Skeletal muscle tissue (tissue), 4 donors: ENCODE results near the gene SAT2. TPM values are rescaled to one million over a fixed set of nuclear protein-coding genes. Genes with fewer than 3 reads are reported as not detected.
A peak's percentile ranks its signal among the peaks of the same experiment; 100 is the strongest.
"Not testable (repeated sequence)": the region's sequence is repeated elsewhere in the genome, so short reads cannot be mapped to it uniquely, and the experiment has no call there.

ENCODE experiments used
- H3K27ac ChIP-seq: one replicate; pipeline ENCODE4 v1.7.0; 2013; ENCODE audit warnings: mild to moderate bottlenecking, low read depth, low read length, inconsistent platforms
- H3K27me3 ChIP-seq, 3 donors: one replicate each; pipeline ENCODE4 v1.7.0; 2013; ENCODE audit warnings: low read length in 3 of 3; ENCODE audit not compliant: control insufficient read depth in 3 of 3, insufficient read depth in 3 of 3
- H3K36me3 ChIP-seq, 3 donors: one replicate each; pipeline ENCODE4 v1.7.0; 2013; ENCODE audit warnings: low read length in 3 of 3; ENCODE audit not compliant: control insufficient read depth in 3 of 3, insufficient read depth in 3 of 3
- H3K4me1 ChIP-seq, 3 donors: one replicate each; pipeline ENCODE4 v1.7.0; 2013; ENCODE audit warnings: low read length in 3 of 3, mild to moderate bottlenecking in 3 of 3; ENCODE audit not compliant: control insufficient read depth in 3 of 3, insufficient read depth in 3 of 3
- H3K4me3 ChIP-seq, 3 donors: one replicate each; pipeline ENCODE4 v1.7.0; 2013; ENCODE audit warnings: low read length in 3 of 3
- H3K9ac ChIP-seq, 3 donors: one replicate each; pipeline ENCODE4 v1.7.0; 2013; ENCODE audit warnings: low read length in 3 of 3, mild to moderate bottlenecking in 3 of 3, moderate library complexity in 2 of 3, low read depth in 1 of 3
- H3K9me3 ChIP-seq, 3 donors: one replicate each; pipeline ENCODE4 v1.7.0; 2013; ENCODE audit warnings: low read length in 3 of 3; ENCODE audit not compliant: control insufficient read depth in 3 of 3
- total RNA-seq: library from RNA; depleted of rRNA; stranded (reverse); fragments of >200 nt; gene quantifications from one replicate; pipeline ENCODE4 v1.2.3, GENCODE V29; 2014
- donor health status: Osteomylitis.

SAT2 gene
- total RNA-seq, 1 donor from 2014 or later = 41.2 TPM

DNA sequence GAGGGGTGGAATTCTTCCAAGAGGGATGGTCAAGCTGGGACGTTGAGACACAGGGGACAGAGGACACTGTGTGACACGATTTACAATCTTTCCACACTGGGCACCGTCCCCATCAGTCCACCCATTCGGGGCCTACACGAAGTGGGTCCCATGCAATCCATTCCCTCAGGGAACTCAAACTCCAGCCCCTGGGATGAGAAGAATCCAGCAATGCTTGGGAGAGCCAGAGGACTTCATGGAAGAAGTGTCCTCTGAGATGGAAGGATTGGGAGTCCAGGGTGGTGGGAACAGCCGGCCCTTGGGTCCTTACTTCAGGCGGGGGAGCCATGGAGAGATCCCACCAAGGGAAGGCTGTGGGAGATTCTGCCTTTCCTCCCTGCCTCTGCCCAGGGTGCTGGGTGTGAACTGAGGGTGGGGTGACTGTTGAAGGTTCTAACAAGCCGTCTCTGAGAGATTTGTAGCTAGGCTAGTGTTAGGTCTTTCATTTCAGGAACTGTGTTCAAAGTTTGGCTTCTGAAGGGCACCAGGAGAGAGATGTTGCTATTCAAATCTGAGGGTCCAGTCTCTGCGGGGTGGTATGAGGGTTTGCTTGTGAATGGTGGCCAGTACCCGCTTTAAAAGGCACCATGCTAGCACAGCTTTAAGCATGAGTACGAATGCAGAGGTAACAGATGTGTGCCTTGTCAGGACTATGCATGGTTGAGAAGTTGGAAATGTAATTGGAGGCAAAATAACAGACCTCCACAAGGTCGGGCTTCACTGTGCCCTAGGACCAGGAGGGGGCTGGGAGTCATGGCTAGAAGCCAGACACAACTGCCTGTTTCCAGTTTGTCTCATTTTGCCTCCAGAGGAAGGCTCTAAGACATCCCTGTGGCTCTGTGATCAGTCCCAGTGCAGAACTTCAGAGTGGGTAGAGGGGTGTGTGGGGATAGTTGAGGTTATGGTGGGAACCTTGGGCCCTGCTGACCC is 25.1 kb upstream of the SAT2 start:
- Histone ChIP-seq H3K27ac (no peak overlapping the region), H3K4me3 (no peak overlapping the region), H3K9me3 (no peaks in the 10 kb centered on the region), H3K36me3 (no peaks in the 10 kb centered on the region), H3K9ac (no peak overlapping the region), H3K4me1 (peaks cover 11 to 18% (median 12%) of the 10 kb centered on the region in 3 donors), H3K27me3 (peaks cover 25 to 54% (median 39%) of the 10 kb centered on the region in 3 donors)

DNA sequence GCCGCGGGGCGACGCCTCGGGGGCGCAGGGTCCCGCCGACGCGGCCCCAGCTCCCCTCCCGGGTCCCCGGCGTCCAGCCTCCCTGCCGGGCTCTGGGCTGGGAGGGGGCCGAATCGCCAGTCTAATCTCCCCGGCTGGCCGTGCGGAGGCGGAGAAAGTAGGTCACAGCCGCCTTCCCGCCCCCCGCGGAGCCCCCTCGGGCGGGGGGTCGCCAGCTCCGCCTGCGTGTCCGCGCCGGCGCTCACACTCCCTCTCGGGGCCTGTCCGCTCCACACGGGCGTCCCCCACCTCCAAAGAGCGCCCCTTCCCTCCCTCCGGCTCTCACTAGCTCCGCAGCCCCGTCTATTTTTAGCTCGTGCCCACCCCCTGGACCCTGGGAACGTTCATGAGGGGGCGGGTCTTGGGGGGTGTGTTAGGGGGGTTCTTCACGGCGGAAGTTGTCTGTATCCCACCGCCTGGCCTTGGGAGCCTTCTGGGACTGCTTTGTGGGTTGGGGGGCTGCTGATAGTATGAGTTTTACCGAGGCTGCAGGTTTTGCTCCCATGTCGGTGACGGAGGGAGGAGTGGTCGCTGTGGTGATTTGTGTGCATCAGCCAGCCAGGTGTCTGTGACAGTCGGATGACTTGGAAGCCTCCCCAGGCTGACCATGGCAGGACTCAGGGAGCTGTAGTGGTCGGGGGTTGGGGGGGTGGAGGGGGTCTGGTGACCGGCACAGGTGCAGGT is 24.2 kb upstream of the SAT2 start:
- H3K9ac ChIP-seq = peak overlapping the region in 2 of 3 donors; percentile 6 to 64

DNA sequence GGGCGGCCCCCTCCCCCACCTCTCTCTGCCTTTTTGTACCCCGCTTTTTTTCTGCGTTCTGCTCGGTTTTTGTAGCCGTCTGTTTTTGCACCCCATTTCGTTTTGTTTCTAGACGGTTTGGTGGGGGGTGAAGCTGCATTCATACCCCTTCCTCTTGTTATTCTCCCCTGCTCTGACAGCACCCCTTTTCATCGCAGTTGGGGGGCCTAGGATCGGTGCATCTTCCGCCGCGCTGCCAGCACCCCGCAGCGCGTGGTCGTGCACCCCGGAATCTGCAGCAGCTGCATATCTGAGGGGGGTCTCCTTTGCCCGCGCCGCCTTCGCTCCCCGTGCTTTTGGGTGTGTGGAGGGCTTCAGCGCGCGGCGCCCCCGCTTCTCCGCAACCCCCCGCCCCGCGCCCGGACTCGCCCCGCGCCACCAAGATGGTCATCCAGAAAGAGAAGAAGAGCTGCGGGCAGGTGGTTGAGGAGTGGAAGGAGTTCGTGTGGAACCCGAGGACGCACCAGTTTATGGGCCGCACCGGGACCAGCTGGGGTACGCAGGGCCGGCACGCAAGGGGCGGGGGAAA is 23.6 kb upstream of the SAT2 start:
- Histone ChIP-seq H3K9me3 (no peaks in the 10 kb centered on the region), H3K9ac (peak overlapping the region in 2 of 3 donors; percentile 6 to 64), H3K27me3 (peaks cover 31 to 53% (median 46%) of the 10 kb centered on the region in 3 donors), H3K36me3 (no peaks in the 10 kb centered on the region), H3K27ac (peak overlapping the region; percentile 30), H3K4me3 (peak overlapping the region; percentile 52 to 56 (median 56)), H3K4me1 (peaks cover 11 to 18% (median 12%) of the 10 kb centered on the region in 3 donors)

More for the DNA sequence above, 24.2 kb upstream of the SAT2 start:
- H3K9me3 ChIP-seq = no peaks in the 10 kb centered on the region
- H3K4me1 ChIP-seq = peaks cover 11 to 18% (median 12%) of the 10 kb centered on the region in 3 donors
- H3K36me3 ChIP-seq = no peaks in the 10 kb centered on the region
- peaks cover 28 to 56% (median 43%) of the 10 kb centered on the region in 3 donors for H3K27me3 ChIP-seq
- peak overlapping the region; percentile 30 for H3K27ac ChIP-seq
- H3K4me3 ChIP-seq = peak overlapping the region in 1 of 3 donors; percentile 56

DNA sequence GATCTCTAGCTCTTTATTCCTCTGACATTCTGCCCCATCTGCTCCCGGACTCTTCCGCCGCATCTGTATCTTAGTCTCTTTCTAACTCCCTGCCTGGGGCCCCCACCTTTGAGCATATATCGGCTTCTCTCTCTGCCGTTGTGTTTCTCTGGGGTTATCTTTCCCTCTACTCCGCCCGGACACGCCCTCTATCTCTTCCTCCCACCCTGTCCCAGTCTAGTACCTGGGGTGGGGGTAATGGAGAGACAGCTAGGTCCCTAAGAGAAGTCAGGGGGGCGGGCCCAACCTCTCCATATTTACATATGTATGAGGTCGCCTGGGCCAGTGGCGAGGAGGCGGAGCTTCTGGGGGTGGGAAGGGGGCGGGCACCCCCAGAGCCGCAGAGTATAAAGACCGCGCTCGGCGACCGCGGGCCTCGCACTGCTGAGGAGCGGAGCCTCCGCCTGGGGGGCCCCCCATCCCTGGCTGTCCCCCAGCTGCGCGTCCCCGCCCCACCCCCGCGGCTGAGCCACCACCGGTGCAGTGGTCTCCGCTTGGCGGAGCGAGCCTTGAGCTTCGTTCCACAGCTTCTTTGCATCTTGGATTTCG is 23.0 kb upstream of the SAT2 start, which contains the start of gene ATP1B2:
TSS of gene ATP1B2 (plus strand) at position 418 of the 588 bp plus-strand sequence. CDS start 593 bp downstream, outside the sequence.
- H3K9ac ChIP-seq = peak within 1 kb of the TSS in 2 of 3 donors; percentile 14 to 64
- H3K27ac ChIP-seq = peak within 1 kb of the TSS; percentile 30
- no peaks in the 10 kb centered on the region for H3K36me3 ChIP-seq
- peak within 1 kb of the TSS; percentile 56 for H3K4me3 ChIP-seq
- H3K27me3 ChIP-seq = peaks cover 31 to 53% (median 46%) of the 10 kb centered on the region in 3 donors
- H3K9me3 ChIP-seq = no peaks in the 10 kb centered on the region
- H3K4me1 ChIP-seq = peaks cover 11 to 17% (median 12%) of the 10 kb centered on the region in 3 donors

DNA sequence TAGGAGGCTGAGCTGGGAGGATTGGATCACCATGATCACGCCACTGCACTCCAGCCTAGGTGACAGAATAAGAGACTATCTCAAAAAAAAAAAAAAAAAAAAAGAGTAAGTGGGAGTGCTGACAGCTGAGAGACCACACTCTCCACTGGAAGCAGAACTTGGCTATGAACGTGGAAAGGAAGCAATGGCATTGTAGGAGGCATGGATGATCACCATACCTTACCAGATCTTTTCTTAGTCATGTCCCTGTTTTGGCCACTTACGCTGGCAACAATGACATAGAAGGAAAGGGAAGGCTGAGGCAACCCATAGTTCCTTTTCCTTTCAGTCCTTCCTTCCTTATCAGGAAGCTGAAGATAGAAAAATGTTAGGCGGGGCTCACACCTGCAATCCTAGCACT is 19.4 kb upstream of the SAT2 start:
- H3K4me3 ChIP-seq = no peak overlapping the region
- peaks cover 11 to 13% (median 12%) of the 10 kb centered on the region in 3 donors for H3K4me1 ChIP-seq
- H3K36me3 ChIP-seq = no peaks in the 10 kb centered on the region
- H3K9ac ChIP-seq = no peak overlapping the region
- H3K9me3 ChIP-seq = no peaks in the 10 kb centered on the region
- no peak overlapping the region for H3K27ac ChIP-seq
- H3K27me3 ChIP-seq = peaks cover 32 to 37% (median 34%) of the 10 kb centered on the region in 3 donors

DNA sequence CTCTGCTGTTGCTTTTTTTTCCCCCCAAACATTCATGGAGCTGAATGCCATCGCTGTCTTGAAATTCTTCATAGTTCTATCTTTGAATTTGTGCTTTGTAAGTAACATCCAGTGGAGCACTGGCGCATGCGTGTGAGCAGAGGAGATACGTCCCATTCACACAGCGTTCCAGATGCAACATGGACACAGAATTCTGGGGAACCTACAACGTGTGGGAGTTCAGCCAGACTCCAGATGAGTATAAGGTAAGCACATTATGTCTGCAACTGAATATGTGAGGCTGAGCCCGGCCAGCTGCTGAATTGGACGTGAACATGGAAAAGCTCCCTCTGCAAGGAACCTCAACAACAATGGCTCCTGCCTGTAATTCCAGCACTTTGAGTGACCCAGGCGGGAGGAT is 18.8 kb upstream of the SAT2 start:
- Histone ChIP-seq H3K9me3 (no peaks in the 10 kb centered on the region), H3K27me3 (peaks cover 28 to 37% (median 31%) of the 10 kb centered on the region in 3 donors), H3K9ac (no peak overlapping the region), H3K4me3 (no peak overlapping the region), H3K4me1 (peaks cover 11 to 12% (median 12%) of the 10 kb centered on the region in 3 donors), H3K36me3 (no peaks in the 10 kb centered on the region), H3K27ac (no peak overlapping the region)

DNA sequence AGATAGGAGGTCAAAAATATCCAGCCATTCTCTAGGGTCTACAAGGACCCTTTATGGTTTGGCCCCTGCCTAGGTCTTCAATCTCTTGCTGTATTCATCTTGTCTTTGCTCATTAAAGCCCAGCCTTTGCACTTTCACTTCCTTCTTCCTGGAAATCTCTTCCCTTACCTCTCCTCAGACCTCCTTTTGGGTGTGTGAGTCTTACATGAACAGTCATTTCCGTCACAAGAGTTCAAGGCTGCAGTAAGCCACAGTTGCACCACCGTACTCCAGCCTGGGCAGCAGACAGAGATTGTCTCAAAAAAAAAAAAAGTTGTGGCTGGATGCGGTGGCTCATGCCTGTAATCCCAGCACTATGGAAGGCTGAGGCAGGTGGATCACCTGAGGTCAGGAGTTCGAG is 17.2 kb upstream of the SAT2 start:
- H3K4me1 ChIP-seq = peaks cover 0 to under 1% (median 0%) of the 10 kb centered on the region in 3 donors
- H3K27ac ChIP-seq = no peak overlapping the region
- no peaks in the 10 kb centered on the region for H3K36me3 ChIP-seq
- H3K4me3 ChIP-seq = no peak overlapping the region
- H3K9ac ChIP-seq = no peak overlapping the region
- H3K27me3 ChIP-seq = peaks cover 14 to 23% (median 17%) of the 10 kb centered on the region in 3 donors
- no peaks in the 10 kb centered on the region for H3K9me3 ChIP-seq

DNA sequence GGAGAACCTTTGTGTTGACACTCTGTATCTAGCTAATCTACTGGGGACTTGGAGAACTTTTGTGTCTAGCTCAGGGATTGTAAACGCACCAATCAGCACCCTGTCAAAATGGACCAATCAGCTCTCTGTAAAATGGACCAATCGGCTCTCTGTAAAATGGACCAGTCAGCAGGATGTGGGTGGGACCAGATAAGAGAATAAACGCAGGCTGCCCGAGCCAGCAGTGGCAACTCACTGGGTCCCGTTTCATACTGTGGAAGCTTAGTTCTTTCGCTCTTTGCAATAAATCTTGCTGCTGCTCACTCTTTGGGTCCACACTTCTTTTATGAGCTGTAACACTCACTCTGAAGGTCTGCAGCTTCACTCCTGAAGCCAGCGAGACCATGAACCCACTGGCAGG is 14.0 kb upstream of the SAT2 start:
- H3K4me3 ChIP-seq, H3K36me3 ChIP-seq, H3K4me1 ChIP-seq, H3K9me3 ChIP-seq, H3K9ac ChIP-seq, H3K27ac ChIP-seq: not testable (repeated sequence)
- H3K27me3 ChIP-seq = peaks cover 3 to 11% (median 6%) of the 10 kb centered on the region in 3 donors

DNA sequence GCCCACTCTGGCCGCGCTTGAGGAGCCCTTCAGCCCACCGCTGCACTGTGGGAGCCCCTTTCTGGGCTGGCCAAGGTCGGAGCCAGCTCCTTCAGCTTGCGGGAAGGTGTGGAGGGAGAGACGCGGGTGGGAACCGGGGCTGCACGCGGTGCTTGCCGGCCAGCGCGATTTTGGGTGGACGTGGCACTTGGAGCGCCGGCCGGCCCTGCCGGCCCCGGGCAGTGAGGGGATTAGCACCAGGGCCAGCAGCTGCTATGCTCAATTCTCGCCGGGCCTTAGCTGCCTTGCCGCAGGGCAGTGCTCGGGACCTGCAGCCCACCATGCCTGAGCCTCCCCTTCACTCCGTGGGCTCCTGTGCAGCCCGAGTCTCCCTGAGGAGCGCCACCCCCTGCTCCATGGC is 13.2 kb upstream of the SAT2 start:
- Histone ChIP-seq H3K27ac (no peak overlapping the region), H3K9me3 (no peaks in the 10 kb centered on the region), H3K4me3 (no peak overlapping the region)

More for the DNA sequence above, 13.2 kb upstream of the SAT2 start:
- H3K27me3 ChIP-seq = peaks cover 3 to 10% (median 5%) of the 10 kb centered on the region in 3 donors
- H3K9ac ChIP-seq = no peak overlapping the region
- H3K36me3 ChIP-seq = no peaks in the 10 kb centered on the region
- H3K4me1 ChIP-seq = no peaks in the 10 kb centered on the region
